Thyroid gland (tissue), 4 donors: ENCODE results near the gene MTARC2.

Experiments
- POLR2A ChIP-seq, 2 donors: fragments of 450-650 bp; IDR thresholded peaks; one replicate each; pipeline ENCODE4 v1.6.1; 2017; ENCODE audit warnings: antibody characterized with exemption in 2 of 2, mild to moderate bottlenecking in 2 of 2, moderate library complexity in 1 of 2
- TF ChIP-seq, protein P1 (sequence below), 6 experiments: fragments of 200-600 bp in 3 of 6; fragments of 450-650 bp in 3 of 6; sonication (generic) in 3 of 6; IDR thresholded peaks; one replicate each; pipeline ENCODE4 v1.5.1; 2016 to 2019; ENCODE audit warnings: antibody characterized with exemption in 6 of 6, mild to moderate bottlenecking in 2 of 6, inconsistent platforms in 1 of 6, moderate library complexity in 1 of 6

DNA sequence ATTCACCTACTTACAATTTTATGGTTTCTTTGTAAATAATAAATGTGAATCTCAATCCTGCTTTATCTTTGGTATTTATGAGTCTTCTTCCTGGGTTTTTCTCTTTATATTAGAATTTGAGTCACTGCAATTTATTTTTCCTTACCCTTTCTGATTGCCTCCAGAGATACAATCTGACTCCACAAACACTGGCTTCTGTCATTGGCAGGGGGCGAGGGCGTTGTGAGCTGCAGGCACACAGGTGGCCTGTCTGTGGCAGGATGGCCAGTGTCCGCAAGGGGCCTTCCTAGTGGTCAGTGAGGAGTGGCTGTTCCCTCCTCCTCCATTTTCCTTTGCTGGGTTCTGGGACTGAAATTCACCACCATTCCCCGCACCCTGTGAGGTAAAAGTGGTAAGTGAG lies 36.6 kb downstream of the MTARC2 start:
- TF ChIP-seq, protein P1, sequence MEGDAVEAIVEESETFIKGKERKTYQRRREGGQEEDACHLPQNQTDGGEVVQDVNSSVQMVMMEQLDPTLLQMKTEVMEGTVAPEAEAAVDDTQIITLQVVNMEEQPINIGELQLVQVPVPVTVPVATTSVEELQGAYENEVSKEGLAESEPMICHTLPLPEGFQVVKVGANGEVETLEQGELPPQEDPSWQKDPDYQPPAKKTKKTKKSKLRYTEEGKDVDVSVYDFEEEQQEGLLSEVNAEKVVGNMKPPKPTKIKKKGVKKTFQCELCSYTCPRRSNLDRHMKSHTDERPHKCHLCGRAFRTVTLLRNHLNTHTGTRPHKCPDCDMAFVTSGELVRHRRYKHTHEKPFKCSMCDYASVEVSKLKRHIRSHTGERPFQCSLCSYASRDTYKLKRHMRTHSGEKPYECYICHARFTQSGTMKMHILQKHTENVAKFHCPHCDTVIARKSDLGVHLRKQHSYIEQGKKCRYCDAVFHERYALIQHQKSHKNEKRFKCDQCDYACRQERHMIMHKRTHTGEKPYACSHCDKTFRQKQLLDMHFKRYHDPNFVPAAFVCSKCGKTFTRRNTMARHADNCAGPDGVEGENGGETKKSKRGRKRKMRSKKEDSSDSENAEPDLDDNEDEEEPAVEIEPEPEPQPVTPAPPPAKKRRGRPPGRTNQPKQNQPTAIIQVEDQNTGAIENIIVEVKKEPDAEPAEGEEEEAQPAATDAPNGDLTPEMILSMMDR (IDR thresholded peaks at IDR 0.05): no peak
- no peak for TF ChIP-seq POLR2A (IDR thresholded peaks at IDR 0.05)
